ENCODE results near the gene CAP2.

The CAP2 gene

DNA sequence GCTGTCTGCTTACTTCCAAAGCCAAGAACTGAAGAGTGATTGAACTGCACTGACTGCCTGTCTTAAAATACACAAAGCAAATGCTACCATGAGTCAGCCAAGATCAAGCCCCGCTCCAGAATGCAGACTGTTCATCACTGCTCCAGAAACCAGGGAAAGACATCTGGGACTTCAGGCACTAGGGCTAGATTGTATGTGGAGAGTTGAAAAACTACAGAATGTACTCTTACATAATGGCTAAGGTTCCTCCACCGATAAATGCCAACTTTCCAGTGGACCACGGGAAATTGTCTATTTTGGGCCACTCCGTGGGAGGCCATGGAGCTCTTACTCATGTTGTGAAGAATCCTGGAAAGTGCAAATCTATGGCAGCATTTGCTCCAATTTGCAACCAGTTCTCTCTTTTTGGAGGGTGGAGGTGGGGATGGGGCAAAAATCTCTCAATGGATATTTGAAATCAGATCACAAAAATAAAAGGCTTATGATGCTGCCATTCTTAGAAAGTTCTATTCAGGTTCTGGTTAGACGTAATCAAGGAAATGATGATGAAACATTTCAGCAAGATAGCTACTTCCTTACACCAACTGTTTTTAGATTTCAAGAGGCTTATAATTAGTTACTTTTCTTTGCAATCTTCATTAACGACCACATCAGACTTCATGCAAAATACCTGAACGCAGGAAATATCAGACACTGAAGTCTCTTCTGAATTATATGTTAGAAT lies 11.8 kb upstream of the CAP2 start:
- DNase-seq (ENCODE audit: low spot score), result no peak
- Histone ChIP-seq H3K18ac (ENCODE audit: low read length) (no peak overlapping the region), H4K91ac (ENCODE audit: low read depth, low read length, poor library complexity) (no peak overlapping the region), H3K27ac (replicated peaks; ENCODE audit: low read length) (no peak overlapping the region), H2AK5ac (ENCODE audit: low read depth, low read length) (no peak overlapping the region), H2BK5ac (ENCODE audit: low read length) (no peak overlapping the region), H3K4me3 (ENCODE audit: low read length in 2 of 2) (no peak overlapping the region), H3K14ac (ENCODE audit: low read length) (no peak overlapping the region), H2BK12ac (ENCODE audit: low read length) (no peak overlapping the region), H3K23ac (ENCODE audit: low read depth, low read length, poor library complexity) (no peak overlapping the region), H3K4me1 (ENCODE audit: control insufficient read depth in 2 of 2, insufficient read depth in 1 of 2, low read depth in 1 of 2, low read length in 2 of 2) (peaks cover 0 to 2% of the 10 kb centered on the region in 2 donors), H3K27me3 (ENCODE audit: control insufficient read depth in 3 of 3, insufficient read depth in 3 of 3, low read depth in 1 of 3, low read length in 3 of 3) (no peaks in the 10 kb centered on the region), H3K9me3 (replicated peaks in 1 of 2; ENCODE audit: control insufficient read depth in 2 of 2, insufficient read depth in 1 of 2, low read depth in 1 of 2, low read length in 2 of 2) (no peaks in the 10 kb centered on the region), H3K4ac (ENCODE audit: low read length) (no peak overlapping the region), H2BK120ac (ENCODE audit: low read depth, low read length) (no peak overlapping the region), H3K36me3 (replicated peaks in 1 of 2; ENCODE audit: control insufficient read depth in 2 of 2, insufficient read depth in 2 of 2, low read length in 2 of 2) (no peaks in the 10 kb centered on the region), H3K4me2 (ENCODE audit: insufficient read depth, low read length, poor library complexity, severe bottlenecking) (no peak overlapping the region), H2BK15ac (ENCODE audit: low read length) (no peak overlapping the region), H3K79me1 (ENCODE audit: low read depth, low read length) (peaks cover 1% of the 10 kb centered on the region), H2AFZ (ENCODE audit: low read length) (no peak overlapping the region), H3K9ac (ENCODE audit: low read depth, low read length, poor library complexity) (no peak overlapping the region), H4K8ac (ENCODE audit: low read depth, low read length) (no peak overlapping the region)
- WGBS, 2 donors (ENCODE audit: extremely low coverage in 2 of 2, insufficient read length in 2 of 2, insufficient replicate concordance in 1 of 2), result no CpG with 5 or more reads among the region's 7 CpGs

- no peaks in the 10 kb centered on the region for H3K36me3 ChIP-seq (replicated peaks in 1 of 2; ENCODE audit: control insufficient read depth in 2 of 2, insufficient read depth in 2 of 2, low read length in 2 of 2)
- no peak overlapping the region for H2BK120ac ChIP-seq (ENCODE audit: low read depth, low read length)
- no peak overlapping the region for H3K27ac ChIP-seq (replicated peaks; ENCODE audit: low read length)
- H3K4me2 ChIP-seq (ENCODE audit: insufficient read depth, low read length, poor library complexity, severe bottlenecking), result no peak overlapping the region
- DNase-seq (ENCODE audit: low spot score), result no peak
- H2AK5ac ChIP-seq (ENCODE audit: low read depth, low read length), result no peak overlapping the region
- no peak overlapping the region for H3K14ac ChIP-seq (ENCODE audit: low read length)
- no peak overlapping the region for H3K9ac ChIP-seq (ENCODE audit: low read depth, low read length, poor library complexity)
- H2AFZ ChIP-seq (ENCODE audit: low read length), result peak overlapping the region; percentile 47
- no peak overlapping the region for H3K23ac ChIP-seq (ENCODE audit: low read depth, low read length, poor library complexity)
- H3K4me3 ChIP-seq (ENCODE audit: low read length in 2 of 2), result no peak overlapping the region
- no peak overlapping the region for H3K4ac ChIP-seq (ENCODE audit: low read length)
- H3K18ac ChIP-seq (ENCODE audit: low read length), result no peak overlapping the region
- H2BK5ac ChIP-seq (ENCODE audit: low read length), result no peak overlapping the region
- H3K27me3 ChIP-seq (ENCODE audit: control insufficient read depth in 3 of 3, insufficient read depth in 3 of 3, low read depth in 1 of 3, low read length in 3 of 3), result no peaks in the 10 kb centered on the region
- no CpG with 5 or more reads among the region's 7 CpGs for WGBS, 2 donors (ENCODE audit: extremely low coverage in 2 of 2, insufficient read length in 2 of 2, insufficient replicate concordance in 1 of 2)
- H3K9me3 ChIP-seq (replicated peaks in 1 of 2; ENCODE audit: control insufficient read depth in 2 of 2, insufficient read depth in 1 of 2, low read depth in 1 of 2, low read length in 2 of 2), result no peaks in the 10 kb centered on the region
- H2BK12ac ChIP-seq (ENCODE audit: low read length), result no peak overlapping the region
- H2BK15ac ChIP-seq (ENCODE audit: low read length), result no peak overlapping the region
- H3K4me1 ChIP-seq (ENCODE audit: control insufficient read depth in 2 of 2, insufficient read depth in 1 of 2, low read depth in 1 of 2, low read length in 2 of 2), result peaks cover 0 to 2% of the 10 kb centered on the region in 2 donors
- peaks cover 1% of the 10 kb centered on the region for H3K79me1 ChIP-seq (ENCODE audit: low read depth, low read length)
- no peak overlapping the region for H4K8ac ChIP-seq (ENCODE audit: low read depth, low read length)
- no peak overlapping the region for H4K91ac ChIP-seq (ENCODE audit: low read depth, low read length, poor library complexity)
Observed at GRCh38 chr6:17385660-17386059, 7.7 kb upstream of the CAP2 start.

GRCh38 chr6:17388365-17388764 lies 5.0 kb upstream of the CAP2 start:
- Histone ChIP-seq H3K36me3 (replicated peaks in 1 of 2; ENCODE audit: control insufficient read depth in 2 of 2, insufficient read depth in 2 of 2, low read length in 2 of 2) (no peaks in the 10 kb centered on the region), H3K4me3 (ENCODE audit: low read length in 2 of 2) (no peak overlapping the region), H3K4ac (ENCODE audit: low read length) (no peak overlapping the region), H3K9me3 (replicated peaks in 1 of 2; ENCODE audit: control insufficient read depth in 2 of 2, insufficient read depth in 1 of 2, low read depth in 1 of 2, low read length in 2 of 2) (no peaks in the 10 kb centered on the region), H2BK12ac (ENCODE audit: low read length) (no peak overlapping the region), H3K18ac (ENCODE audit: low read length) (no peak overlapping the region), H4K91ac (ENCODE audit: low read depth, low read length, poor library complexity) (no peak overlapping the region), H3K27me3 (ENCODE audit: control insufficient read depth in 3 of 3, insufficient read depth in 3 of 3, low read depth in 1 of 3, low read length in 3 of 3) (peaks cover 0 to 16% (median 0%) of the 10 kb centered on the region in 3 experiments), H2BK15ac (ENCODE audit: low read length) (no peak overlapping the region), H3K9ac (ENCODE audit: low read depth, low read length, poor library complexity) (no peak overlapping the region), H4K8ac (ENCODE audit: low read depth, low read length) (no peak overlapping the region), H3K4me2 (ENCODE audit: insufficient read depth, low read length, poor library complexity, severe bottlenecking) (no peak overlapping the region), H3K14ac (ENCODE audit: low read length) (no peak overlapping the region), H3K79me1 (ENCODE audit: low read depth, low read length) (peaks cover 1% of the 10 kb centered on the region), H2AK5ac (ENCODE audit: low read depth, low read length) (no peak overlapping the region), H3K27ac (replicated peaks; ENCODE audit: low read length) (no peak overlapping the region), H2BK120ac (ENCODE audit: low read depth, low read length) (no peak overlapping the region), H2AFZ (ENCODE audit: low read length) (no peak overlapping the region), H3K23ac (ENCODE audit: low read depth, low read length, poor library complexity) (no peak overlapping the region), H2BK5ac (ENCODE audit: low read length) (no peak overlapping the region), H3K4me1 (ENCODE audit: control insufficient read depth in 2 of 2, insufficient read depth in 1 of 2, low read depth in 1 of 2, low read length in 2 of 2) (peaks cover 4 to 5% of the 10 kb centered on the region in 2 donors)
- no peak for DNase-seq (ENCODE audit: low spot score)
- WGBS, 2 donors (ENCODE audit: extremely low coverage in 2 of 2, insufficient read length in 2 of 2, insufficient replicate concordance in 1 of 2), result no CpG with 5 or more reads among the region's 3 CpGs

- Histone ChIP-seq H4K91ac (ENCODE audit: low read depth, low read length, poor library complexity) (no peak overlapping the region), H3K4me1 (ENCODE audit: control insufficient read depth in 2 of 2, insufficient read depth in 1 of 2, low read depth in 1 of 2, low read length in 2 of 2) (peaks cover 4 to 5% of the 10 kb centered on the region in 2 donors), H3K27me3 (ENCODE audit: control insufficient read depth in 3 of 3, insufficient read depth in 3 of 3, low read depth in 1 of 3, low read length in 3 of 3) (peaks cover 0 to 16% (median 0%) of the 10 kb centered on the region in 3 experiments), H2BK15ac (ENCODE audit: low read length) (no peak overlapping the region), H2BK12ac (ENCODE audit: low read length) (no peak overlapping the region), H3K9ac (ENCODE audit: low read depth, low read length, poor library complexity) (no peak overlapping the region), H3K36me3 (replicated peaks in 1 of 2; ENCODE audit: control insufficient read depth in 2 of 2, insufficient read depth in 2 of 2, low read length in 2 of 2) (no peaks in the 10 kb centered on the region), H3K27ac (replicated peaks; ENCODE audit: low read length) (no peak overlapping the region), H2BK5ac (ENCODE audit: low read length) (no peak overlapping the region), H3K4ac (ENCODE audit: low read length) (no peak overlapping the region), H3K18ac (ENCODE audit: low read length) (no peak overlapping the region), H3K14ac (ENCODE audit: low read length) (no peak overlapping the region), H3K4me2 (ENCODE audit: insufficient read depth, low read length, poor library complexity, severe bottlenecking) (no peak overlapping the region), H3K4me3 (ENCODE audit: low read length in 2 of 2) (no peak overlapping the region), H4K8ac (ENCODE audit: low read depth, low read length) (no peak overlapping the region), H3K79me1 (ENCODE audit: low read depth, low read length) (no peaks in the 10 kb centered on the region), H3K9me3 (replicated peaks in 1 of 2; ENCODE audit: control insufficient read depth in 2 of 2, insufficient read depth in 1 of 2, low read depth in 1 of 2, low read length in 2 of 2) (no peaks in the 10 kb centered on the region), H2BK120ac (ENCODE audit: low read depth, low read length) (no peak overlapping the region), H2AFZ (ENCODE audit: low read length) (no peak overlapping the region), H2AK5ac (ENCODE audit: low read depth, low read length) (no peak overlapping the region), H3K23ac (ENCODE audit: low read depth, low read length, poor library complexity) (no peak overlapping the region)
- DNase-seq (ENCODE audit: low spot score), result no peak
- no CpG with 5 or more reads among the region's 4 CpGs for WGBS, 2 donors (ENCODE audit: extremely low coverage in 2 of 2, insufficient read length in 2 of 2, insufficient replicate concordance in 1 of 2)
Observed at GRCh38 chr6:17389274-17389847, 4.0 kb upstream of the CAP2 start.
